Activated T-cell treated with anti-CD3 and anti-CD28 coated beads, Interleukin-2, amount 50 U/mL, for 24 hours (primary cell): ENCODE data around the gene TDRD1.

ENCODE experiments used
- DNase-seq: peaks from one replicate; pipeline ENCODE4 v3.0.0-alpha.2; 2020
- H3K27ac Mint-ChIP-seq: 2 replicates; pipeline ENCODE4 v1.8.0; 2020; ENCODE audit warnings: mild to moderate bottlenecking, mixed read lengths
- H3K27me3 Mint-ChIP-seq: 2 replicates; pipeline ENCODE4 v1.8.0; 2020; ENCODE audit warnings: mixed read lengths
- H3K36me3 Mint-ChIP-seq: 2 replicates; pipeline ENCODE4 v1.8.0; 2020; ENCODE audit warnings: low read depth, mixed read lengths
- H3K4me1 Mint-ChIP-seq: 2 replicates; pipeline ENCODE4 v1.8.0; 2020; ENCODE audit warnings: low read depth, mixed read lengths
- H3K4me3 Mint-ChIP-seq: 2 replicates; pipeline ENCODE4 v1.8.0; 2020; ENCODE audit warnings: mild to moderate bottlenecking, moderate library complexity, mixed read lengths
- H3K9me3 Mint-ChIP-seq: 2 replicates; pipeline ENCODE4 v1.8.0; 2020; ENCODE audit warnings: mixed read lengths

Gene TDRD1

DNA sequence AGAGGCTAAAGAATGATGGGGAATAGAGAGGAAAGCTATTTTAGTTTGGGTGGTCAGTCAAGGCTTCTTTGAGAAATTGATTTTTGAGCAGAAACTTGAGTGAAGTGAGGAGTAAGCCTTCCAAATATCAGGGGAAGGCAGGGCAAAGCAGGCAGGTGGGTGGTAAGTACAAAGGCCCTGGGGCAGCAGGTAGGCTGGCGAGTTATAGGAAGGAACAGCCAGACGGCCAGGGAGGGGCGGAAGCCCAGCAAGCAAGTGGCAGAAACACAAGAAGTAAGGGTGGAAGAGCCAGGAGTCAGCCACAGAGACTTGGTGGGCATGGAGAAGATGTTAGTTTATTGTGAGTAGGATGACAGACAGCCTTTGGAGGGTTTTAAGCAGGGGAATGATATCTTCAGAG, 94.8 kb downstream of the TDRD1 start:
- peaks cover 17% of the 10 kb centered on the region for H3K27me3 Mint-ChIP-seq
- H3K9me3 Mint-ChIP-seq: no peaks in the 10 kb centered on the region

DNA sequence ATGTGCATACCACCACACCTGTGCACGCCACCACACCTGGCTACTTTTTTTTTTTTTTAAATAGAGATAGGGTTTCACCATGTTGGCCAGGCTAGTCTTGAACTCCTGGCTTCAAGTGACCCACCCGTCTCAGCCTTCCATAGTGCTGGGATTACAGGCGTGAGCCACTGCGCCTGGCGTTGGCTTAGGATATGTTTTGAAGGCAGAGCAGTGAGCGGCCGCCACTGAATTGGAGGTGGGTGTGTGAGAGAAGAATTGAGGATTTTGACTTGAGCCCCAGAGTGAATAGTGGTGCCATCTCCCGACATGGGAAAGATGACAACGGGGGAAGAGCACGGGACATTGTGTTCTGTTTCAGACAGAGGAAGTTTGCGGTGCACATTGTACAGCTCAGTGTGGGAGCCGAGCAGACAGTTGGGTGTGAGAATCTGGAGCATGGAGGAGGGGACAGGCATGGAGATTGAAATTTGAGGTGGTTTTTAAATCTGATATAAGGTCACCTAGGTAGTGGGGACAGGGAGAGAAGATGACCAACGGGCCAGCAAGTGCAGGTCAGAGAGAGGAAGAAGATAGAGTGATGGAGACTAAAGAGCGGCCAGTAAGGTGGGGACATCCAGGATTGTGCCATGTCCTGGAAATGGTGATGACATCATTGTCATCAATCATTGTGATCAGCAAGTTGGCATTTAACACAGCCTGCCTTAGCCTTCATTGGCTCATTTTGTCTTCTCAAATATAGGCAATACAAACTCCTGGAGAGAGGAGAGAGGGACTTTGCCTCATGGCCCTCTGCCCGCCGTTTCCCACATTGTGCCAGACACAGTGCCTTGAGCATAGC, 95.7 kb downstream of the TDRD1 start:
- H3K4me1 Mint-ChIP-seq: no peaks in the 10 kb centered on the region
- DNase-seq: no peak
- no peaks in the 10 kb centered on the region for H3K36me3 Mint-ChIP-seq
- no peaks in the 10 kb centered on the region for H3K9me3 Mint-ChIP-seq
- peaks cover 20% of the 10 kb centered on the region for H3K27me3 Mint-ChIP-seq
- H3K27ac Mint-ChIP-seq: no peak overlapping the region
- no peak overlapping the region for H3K4me3 Mint-ChIP-seq

More for the DNA sequence above, 94.8 kb downstream of the TDRD1 start:
- H3K36me3 Mint-ChIP-seq: no peaks in the 10 kb centered on the region
- H3K4me1 Mint-ChIP-seq: no peaks in the 10 kb centered on the region
- H3K27ac Mint-ChIP-seq: no peak overlapping the region
- no peak for DNase-seq
- H3K4me3 Mint-ChIP-seq: no peak overlapping the region

DNA sequence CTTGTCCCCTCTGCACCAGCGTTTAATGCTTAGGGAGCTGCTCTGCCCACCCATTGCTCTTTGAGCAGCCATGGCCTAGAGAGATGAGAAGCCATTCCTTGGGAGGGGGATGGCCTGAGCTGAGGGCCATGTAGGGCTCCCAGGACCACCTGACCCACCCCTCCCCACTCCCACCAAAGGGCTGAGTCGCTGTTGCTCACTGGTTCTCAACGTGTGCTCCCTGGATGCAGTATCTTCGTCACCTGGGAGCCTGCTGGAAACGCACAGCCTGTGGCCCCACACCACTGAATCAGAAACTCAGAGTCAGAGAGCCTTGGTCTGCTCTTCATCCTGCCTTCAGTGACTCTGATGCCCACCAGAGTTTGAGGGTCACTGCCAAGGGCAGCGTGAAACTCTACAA, 96.9 kb downstream of the TDRD1 start:
- no peak for DNase-seq
- H3K4me3 Mint-ChIP-seq: no peak overlapping the region
- H3K9me3 Mint-ChIP-seq: no peaks in the 10 kb centered on the region
- H3K27me3 Mint-ChIP-seq: peaks cover 17% of the 10 kb centered on the region
- no peaks in the 10 kb centered on the region for H3K4me1 Mint-ChIP-seq
- no peaks in the 10 kb centered on the region for H3K36me3 Mint-ChIP-seq
- H3K27ac Mint-ChIP-seq: no peak overlapping the region

DNA sequence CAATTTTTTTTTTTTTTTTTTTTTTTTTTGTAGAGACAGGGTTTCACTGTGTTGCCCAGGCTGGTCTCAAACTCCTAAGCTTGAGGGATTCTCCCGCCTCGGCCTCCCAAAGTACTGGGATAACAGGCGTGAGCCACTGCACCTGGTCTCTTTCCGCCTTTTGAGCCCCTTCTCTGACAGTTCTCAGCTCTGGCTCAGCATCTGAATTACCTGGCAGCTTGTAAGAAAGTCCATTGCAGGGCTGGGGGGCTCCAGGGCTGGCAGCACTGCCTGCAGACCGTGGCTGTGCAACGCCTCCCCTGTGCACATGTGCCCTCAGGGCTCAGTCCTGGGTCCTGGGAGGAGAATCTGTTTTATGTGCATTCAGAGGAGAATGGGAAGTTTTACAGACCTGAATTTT, 97.5 kb downstream of the TDRD1 start:
- H3K27me3 Mint-ChIP-seq: peaks cover 17% of the 10 kb centered on the region
- H3K27ac Mint-ChIP-seq: no peak overlapping the region
- no peaks in the 10 kb centered on the region for H3K36me3 Mint-ChIP-seq
- no peak overlapping the region for H3K4me3 Mint-ChIP-seq
- DNase-seq: no peak
- H3K9me3 Mint-ChIP-seq: no peaks in the 10 kb centered on the region
- H3K4me1 Mint-ChIP-seq: no peaks in the 10 kb centered on the region

DNA sequence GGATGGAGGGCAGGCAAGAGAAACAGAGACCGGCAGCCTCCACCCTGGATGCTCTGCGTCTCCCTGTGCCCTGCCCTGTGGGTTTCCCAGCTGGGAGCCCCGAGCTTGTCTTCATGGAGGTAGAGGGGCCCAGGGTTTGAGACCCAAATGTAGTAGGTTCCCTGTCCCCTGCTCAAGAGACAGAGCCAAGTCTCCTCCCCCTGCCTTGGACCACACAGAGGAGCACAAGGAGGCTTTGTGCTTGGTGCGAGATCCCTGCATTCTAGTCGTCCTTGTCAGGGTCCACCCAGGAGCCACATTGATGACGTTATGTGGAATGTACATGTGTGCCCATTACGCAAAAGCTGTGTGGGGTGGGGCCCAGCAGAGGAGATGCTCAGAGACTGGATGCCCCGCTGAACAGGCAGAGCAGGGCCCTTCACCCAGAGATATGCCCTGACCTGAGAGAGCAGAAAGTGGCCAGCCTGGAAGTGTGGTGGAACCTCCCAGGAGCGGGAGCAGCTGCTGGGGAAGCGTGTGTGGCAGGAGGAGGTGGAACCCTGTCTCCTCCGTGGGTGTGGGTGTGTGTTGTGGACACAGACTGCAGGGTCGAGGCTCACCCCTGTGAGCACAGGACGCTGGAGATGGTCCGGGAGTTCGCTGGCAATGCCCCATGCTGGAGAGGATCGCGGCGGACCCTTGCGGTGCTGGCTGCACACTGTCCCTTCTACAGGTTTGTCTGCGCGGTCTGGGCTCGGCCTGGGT, 99.2 kb downstream of the TDRD1 start:
- no peak overlapping the region for H3K27ac Mint-ChIP-seq
- no peaks in the 10 kb centered on the region for H3K4me1 Mint-ChIP-seq
- no peak for DNase-seq
- H3K4me3 Mint-ChIP-seq: no peak overlapping the region
- H3K9me3 Mint-ChIP-seq: no peaks in the 10 kb centered on the region
- H3K36me3 Mint-ChIP-seq: no peaks in the 10 kb centered on the region
- H3K27me3 Mint-ChIP-seq: peaks cover 10% of the 10 kb centered on the region

DNA sequence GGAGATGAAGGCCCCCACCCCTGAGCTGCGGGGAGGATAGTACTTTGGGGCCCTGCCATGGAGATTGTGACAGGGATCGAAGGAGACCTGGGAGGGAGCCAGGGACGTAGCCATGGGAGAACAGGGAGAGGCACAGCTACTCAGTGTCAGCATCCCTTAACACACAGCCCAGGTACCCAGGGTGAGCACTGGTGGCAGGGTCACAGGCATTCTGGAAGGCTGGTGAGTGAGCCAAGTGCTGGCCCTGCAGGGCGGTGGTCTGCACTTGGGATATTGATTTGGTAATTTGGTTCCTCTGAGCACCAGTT, 99.7 kb downstream of the TDRD1 start:
- Mint-ChIP-seq H3K27ac (no peak overlapping the region), H3K27me3 (peaks cover 10% of the 10 kb centered on the region), H3K4me1 (no peaks in the 10 kb centered on the region), H3K36me3 (no peaks in the 10 kb centered on the region), H3K9me3 (no peaks in the 10 kb centered on the region), H3K4me3 (no peak overlapping the region)
- no peak for DNase-seq

DNA sequence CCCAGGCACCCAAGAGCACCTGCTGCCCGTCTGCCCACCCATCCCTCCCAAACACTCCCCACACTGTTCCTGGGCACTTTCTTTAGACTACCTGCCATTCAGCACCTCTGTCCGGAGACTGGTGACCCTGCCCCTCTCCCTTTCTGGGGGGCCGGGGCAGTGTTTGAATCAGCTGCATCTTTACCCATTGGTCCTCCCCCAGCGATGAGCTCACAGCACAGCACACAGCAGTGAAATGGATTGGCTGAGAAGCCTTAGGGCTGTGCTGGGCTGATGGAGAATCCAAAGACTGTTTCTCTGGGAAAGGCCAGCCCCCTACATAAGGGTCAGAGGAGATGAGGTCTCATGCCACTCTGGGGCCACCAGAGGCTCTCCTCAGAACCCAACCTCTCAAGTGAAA, 100.1 kb downstream of the TDRD1 start:
- no peaks in the 10 kb centered on the region for H3K9me3 Mint-ChIP-seq
- H3K27ac Mint-ChIP-seq: no peak overlapping the region
- no peaks in the 10 kb centered on the region for H3K36me3 Mint-ChIP-seq
- no peak for DNase-seq
- peaks cover 10% of the 10 kb centered on the region for H3K27me3 Mint-ChIP-seq
- H3K4me1 Mint-ChIP-seq: no peaks in the 10 kb centered on the region
- no peak overlapping the region for H3K4me3 Mint-ChIP-seq

DNA sequence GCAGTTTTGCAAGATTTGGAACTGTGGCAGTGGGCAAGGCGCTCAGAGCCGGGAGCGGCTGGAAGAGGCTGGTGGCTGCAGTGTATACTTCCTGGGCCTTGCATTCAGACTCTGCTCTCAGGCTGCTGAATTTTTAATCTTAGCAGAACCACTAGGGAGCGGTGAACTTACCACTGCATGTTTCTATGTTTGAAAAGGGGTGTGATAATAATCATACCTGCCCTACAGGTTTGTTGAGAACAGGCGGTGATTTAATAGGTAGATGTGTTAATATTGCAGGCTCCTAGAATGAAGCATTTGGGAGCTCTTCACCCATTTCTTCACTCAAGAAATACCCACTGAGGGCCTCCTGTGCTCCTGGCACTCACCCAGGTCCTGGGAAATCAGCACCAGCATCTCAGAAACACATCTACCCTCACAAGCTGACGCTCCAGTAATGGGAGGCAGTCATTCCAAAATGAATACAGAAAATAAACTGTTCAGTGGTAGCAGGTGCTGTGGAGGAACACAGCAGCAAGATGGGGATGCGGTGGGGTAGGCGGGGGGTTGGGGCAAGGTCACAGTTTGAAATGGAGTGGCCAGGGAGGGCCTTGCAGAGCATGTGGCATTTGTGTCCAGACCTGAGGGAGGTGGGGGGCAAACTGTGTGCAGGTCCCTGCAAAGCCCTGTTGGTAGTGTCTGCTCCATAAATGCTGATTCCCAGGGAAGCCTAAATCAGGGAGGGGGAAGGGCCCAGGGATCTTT, 100.9 kb downstream of the TDRD1 start:
- no peak overlapping the region for H3K27ac Mint-ChIP-seq
- H3K36me3 Mint-ChIP-seq: no peaks in the 10 kb centered on the region
- H3K9me3 Mint-ChIP-seq: no peaks in the 10 kb centered on the region
- no peaks in the 10 kb centered on the region for H3K4me1 Mint-ChIP-seq
- no peak for DNase-seq
- no peak overlapping the region for H3K4me3 Mint-ChIP-seq
- peaks cover 10% of the 10 kb centered on the region for H3K27me3 Mint-ChIP-seq

DNA sequence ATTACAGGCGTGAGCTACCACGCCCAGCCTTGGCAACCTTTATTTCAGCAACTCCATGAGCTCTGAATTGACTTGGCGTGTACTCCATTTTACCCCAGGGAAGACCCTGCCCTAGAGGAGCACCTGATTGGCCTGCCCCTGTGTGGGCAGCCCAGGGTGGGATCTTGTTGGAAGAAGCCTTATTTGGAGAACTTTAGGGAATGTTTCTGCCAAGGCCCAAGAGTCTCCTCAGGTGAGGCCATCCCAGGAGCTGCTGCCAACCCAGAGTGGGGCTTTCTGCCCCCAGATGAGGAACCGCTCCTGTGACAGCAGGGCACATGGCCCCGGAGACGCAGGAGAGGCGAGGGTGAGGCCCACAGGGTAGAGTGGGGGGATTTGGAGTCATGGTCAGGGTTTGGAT, 101.9 kb downstream of the TDRD1 start:
- Mint-ChIP-seq H3K36me3 (no peaks in the 10 kb centered on the region), H3K4me1 (no peaks in the 10 kb centered on the region), H3K27me3 (peaks cover 10% of the 10 kb centered on the region), H3K9me3 (no peaks in the 10 kb centered on the region), H3K27ac (no peak overlapping the region), H3K4me3 (no peak overlapping the region)
- no peak for DNase-seq

DNA sequence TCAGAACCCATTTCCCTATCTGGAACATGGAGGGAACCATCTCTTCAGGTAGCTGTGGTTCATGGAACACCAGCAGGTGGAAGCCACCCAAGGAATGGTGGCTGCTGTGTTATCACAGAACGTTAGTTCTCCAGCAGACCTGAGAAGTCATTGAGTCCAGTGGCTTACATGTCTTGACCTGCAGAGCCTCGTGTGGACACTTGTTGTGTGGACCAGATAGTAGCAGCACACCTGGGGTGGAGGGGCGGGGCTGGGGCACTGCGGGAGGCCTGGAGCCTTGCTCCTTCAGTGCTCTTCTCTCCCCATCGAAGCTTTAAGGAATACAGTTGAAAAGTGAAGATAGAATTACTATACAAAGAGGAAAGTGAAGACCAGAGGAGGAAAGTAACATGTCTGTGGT, 102.3 kb downstream of the TDRD1 start:
- H3K27ac Mint-ChIP-seq: no peak overlapping the region
- no peak for DNase-seq
- no peaks in the 10 kb centered on the region for H3K36me3 Mint-ChIP-seq
- no peaks in the 10 kb centered on the region for H3K4me1 Mint-ChIP-seq
- no peaks in the 10 kb centered on the region for H3K9me3 Mint-ChIP-seq
- H3K27me3 Mint-ChIP-seq: peaks cover 10% of the 10 kb centered on the region
- H3K4me3 Mint-ChIP-seq: no peak overlapping the region
